Measurements from ENCODE around the gene PTPRT. TPM values are rescaled to one million over a fixed set of nuclear protein-coding genes. Genes with fewer than 3 reads are reported as not detected.

PTPRT gene
- not detected in 2 replicates for total RNA-seq

GRCh38 chr20:43189554-43190331 lies at the start of gene PTPRT:
PTPRT (minus strand) TSS chr20:43189906; CDS start chr20:43189733, 173 bp downstream.
- DNase-seq, result no peak

GRCh38 chr20:43238833-43239232 lies 49.1 kb upstream of the PTPRT start:
- DNase-seq, result no peak

DNA sequence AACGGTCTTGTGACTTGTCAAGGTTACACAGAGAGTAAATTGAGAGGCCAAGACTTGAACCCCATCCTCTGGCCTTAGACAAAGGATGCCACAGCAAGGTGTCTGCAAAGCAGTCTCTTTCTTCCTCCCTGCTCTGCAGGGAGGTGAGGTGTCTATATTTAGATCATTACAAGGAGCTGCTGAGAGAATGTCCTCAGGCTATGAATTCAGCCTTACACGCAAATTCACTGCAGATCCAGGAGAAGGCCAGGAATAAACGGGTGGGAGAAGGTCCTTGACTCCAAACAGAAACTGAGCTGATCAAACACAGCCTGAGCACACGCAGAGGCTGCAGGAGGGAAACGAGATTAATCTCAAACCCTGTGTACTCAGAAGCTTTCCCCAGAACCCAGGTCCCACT lies 48.6 kb upstream of the PTPRT start:
- no peak for DNase-seq

DNA sequence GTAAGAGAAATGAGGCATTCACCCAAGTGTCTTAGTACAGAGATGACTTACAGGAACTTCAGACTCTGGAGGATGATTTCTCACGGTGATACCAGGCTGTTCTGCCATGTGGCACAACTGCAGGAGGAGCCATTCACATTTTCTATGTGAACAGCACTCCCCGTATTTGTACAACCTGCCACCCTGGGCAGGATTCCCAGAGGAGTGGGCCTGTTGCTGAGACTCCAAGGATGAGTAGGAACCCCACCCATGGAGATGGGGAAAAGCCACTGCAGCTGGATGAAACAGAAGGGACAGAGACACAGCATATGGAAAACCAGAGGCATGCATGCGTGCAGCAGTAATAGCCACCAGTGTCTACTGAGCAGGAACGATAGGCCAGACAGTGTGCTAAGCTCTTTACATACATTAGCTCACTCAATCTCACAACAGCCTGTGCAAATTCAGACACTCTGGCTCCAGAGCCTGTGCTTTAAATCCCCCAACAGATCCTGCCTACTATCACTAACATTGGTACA lies 48.0 kb upstream of the PTPRT start:
- no peak for DNase-seq

DNA sequence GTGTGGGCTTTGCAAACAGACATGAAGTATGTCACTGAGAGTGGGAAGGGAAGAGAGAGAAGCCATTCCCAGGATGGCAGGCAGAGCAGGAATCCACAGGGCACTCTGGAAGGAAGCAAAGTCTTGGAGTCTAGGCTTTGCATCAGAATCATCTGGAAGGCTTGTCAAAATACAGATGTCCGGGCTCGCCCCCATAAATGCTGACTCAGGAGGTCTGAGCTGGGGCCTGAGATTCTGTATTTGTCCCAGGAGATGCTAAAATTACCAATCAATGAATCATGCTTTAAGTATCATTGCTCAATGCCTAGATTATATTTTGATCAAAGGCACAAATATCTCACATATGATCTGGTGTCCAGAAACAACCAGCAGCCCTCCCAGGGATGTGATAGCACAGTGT lies 46.3 kb upstream of the PTPRT start:
- DNase-seq, result no peak

DNA sequence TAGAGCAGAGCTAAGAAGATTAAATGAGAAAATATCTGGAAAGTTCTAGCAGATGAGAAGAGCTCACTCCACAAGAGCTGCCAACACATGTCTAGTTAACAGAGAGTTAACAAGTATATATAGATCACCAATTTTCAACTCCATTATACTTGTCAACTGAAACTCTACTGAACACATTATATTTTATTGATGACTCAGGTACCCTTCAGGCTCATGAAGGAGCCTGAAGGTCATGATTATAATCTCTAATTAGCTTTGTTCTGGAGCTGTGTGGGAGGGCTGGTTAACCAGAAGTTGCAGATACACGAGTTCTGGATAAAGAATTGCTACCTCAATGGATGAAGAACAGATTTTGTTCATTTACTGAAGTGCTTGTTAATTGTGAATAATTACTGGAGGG lies 42.1 kb upstream of the PTPRT start:
- no peak for DNase-seq

GRCh38 chr20:43229696-43230095 lies 40.0 kb upstream of the PTPRT start:
- no peak for DNase-seq

DNA sequence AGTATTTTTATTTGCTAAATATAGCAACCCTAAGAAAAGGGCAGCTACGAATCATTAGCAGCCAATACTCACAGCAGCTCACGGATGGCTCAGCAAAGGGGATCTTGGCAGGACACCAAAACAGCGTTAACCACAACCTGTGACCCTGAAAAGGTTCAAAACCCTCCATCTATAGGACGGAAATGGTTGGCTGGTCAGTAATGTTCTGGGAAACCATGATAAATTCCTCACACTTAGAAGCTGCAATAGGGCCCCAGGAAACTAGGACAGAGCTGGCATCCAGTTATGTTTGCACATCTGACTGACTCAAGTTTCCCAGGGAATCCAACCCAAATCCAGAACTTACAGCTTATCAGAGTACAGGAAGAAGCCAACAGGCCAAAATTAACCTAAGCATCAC lies 30.9 kb upstream of the PTPRT start:
- DNase-seq, result no peak

DNA sequence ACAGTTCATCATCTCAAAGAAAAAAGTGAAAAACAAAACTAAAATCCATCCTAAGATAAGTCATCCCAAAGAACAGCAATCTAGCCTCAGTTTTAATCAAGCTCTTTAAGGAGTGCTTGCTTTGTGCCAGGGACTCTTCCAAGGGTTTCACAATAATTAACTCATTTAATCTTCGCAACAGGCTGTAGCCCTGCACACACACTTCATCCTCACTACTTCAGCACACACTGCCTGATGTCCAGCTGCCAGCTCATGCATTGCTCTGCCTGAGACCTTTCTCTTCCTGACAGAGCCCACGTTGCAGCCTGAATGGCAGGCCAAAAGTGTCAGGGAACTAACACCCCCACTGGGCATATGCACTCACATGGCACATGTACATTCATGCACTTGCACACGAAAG lies 21.2 kb upstream of the PTPRT start:
- DNase-seq, result no peak

DNA sequence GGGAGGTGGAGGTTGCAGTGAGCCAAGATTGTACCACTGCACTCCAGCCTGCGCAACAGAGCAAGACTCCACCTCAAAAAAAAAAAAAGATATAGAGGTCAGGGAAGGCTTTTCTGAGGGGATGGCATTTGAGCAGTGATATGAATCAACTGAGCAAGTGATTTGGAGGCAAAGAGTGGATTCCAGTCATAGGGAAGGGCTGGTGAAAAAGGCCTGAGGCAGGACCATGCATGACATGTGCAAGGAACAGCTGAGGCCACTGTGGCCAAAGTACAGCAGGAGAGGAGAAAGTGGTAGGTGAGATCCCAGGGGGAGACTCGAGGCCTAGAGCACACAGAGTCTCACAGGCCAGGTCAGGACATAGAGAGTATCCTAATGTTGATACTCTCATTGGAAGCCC lies 20.1 kb upstream of the PTPRT start:
- no peak for DNase-seq

DNA sequence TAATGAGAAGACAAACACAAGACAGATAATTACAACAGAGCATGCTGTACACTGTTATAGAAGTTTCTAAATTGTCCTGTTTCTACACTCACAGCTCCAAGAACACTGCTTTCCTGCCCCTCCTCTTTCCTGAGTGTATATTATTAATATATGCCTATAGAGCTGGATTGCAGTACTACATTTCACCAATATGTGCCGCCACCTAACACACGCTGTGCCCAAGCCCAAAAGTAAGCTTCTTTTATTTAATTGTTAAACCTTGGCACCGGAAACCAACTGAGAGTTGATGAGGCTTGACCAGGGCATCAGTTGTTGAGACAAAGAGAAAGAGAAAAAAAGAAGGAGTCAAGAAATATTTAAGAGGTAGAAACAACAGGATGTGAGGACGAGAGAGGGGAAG lies 16.0 kb upstream of the PTPRT start:
- no peak for DNase-seq

- no peak for DNase-seq
These were observed 12.4 kb upstream of the PTPRT start for GRCh38 chr20:43202100-43202499.

DNA sequence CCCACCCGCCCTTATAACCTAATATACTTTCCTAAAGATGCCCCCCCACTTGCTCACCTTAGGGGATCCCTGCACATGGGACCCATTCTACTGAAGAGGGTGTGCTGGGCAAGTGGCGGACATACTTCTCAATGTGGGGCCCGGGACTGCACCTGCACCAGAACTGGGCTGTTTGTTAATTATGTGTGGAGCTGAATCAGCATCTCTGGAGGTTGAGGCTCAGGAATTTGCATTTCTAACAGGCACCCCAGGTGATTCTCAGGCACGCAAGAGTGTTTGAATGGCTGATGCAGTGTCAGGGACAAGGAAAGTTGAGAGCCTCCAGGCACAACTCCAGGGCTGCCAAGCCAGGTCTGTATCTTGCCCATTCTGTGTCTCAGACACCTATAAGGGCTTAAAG lies 8.9 kb upstream of the PTPRT start:
- no peak for DNase-seq

DNA sequence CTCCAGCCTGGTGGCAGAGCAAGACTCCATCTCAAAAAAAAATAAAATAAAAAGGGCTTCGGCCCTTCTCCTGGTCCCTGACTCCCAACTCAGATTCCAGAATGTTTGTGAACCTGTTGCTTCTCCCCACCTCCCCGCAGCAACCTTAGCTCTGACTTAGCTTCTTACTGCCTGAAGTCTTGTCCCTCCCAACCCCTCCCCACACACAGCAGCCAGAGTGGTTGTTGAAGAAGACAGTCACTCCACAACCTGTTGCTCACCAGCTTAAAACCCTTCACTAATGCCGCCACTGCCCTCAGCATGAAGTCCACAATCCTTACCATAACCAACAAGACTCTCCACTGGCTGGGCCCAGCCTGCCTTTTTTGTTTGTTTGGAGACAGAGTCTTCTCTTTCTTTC lies 6.5 kb upstream of the PTPRT start:
- DNase-seq, result no peak

- no peak for DNase-seq
These were observed 4.4 kb upstream of the PTPRT start for GRCh38 chr20:43194137-43194536.

DNA sequence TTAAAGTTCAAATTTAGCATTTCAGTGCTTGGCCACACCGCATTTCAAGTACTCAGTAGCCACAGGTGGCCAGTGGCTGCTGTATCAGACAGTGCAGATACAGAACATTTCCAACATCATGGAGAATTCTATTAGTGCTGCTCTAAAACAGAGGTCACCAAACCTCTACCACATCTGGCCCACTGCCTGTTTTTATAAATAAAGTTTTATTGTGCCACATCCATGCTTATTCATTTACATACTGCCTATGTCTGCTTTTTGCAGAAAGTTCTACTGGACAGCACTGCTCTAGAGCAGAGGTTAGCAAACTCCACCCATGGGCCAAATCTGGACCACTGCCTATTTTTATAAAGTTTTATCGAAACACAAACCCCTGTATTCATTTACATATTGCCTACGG lies 3.7 kb upstream of the PTPRT start:
- no peak for DNase-seq

- DNase-seq, result peak; percentile 26
These were observed 2.5 kb upstream of the PTPRT start for GRCh38 chr20:43191946-43192863.

- DNase-seq, result no peak
These were observed 1.4 kb upstream of the PTPRT start for GRCh38 chr20:43191143-43191542.

- no peak for DNase-seq
These were observed 737 bp upstream of the PTPRT start for GRCh38 chr20:43190332-43190953.

DNA sequence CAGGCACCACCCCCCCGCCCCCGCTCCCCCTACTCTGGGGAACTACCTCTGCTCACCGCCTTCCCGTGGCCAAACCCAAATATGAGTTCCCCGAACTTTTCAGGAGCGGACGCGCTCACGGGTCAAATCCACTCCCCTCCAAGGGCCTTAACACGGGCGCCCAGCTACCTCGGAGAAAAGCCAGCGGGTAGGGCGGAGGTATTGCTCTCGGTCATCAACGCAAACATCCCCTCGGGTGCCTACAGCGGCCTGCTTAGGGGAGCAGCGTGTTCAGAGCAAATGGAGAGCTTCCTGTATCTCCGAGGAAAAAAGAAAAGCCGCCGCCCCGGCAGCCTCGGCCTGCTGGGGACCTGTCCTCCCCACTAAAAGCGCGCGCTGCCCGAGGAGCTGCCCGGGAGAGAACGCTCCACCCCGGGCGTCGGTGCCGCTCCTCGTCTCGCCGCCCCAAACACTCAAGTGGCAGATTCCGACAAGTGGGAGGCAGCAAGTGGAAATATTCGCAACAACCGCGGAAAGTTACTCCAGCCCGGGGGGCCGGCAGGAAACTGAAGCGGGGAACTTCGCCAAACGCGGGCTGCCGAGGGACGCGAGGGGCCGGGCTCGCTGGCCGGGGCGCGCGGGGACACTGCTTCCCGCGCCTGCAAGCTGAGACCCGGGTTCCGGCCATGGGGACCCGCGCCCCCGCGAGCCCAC lies 699 bp downstream of the PTPRT start:
- no peak for DNase-seq

DNA sequence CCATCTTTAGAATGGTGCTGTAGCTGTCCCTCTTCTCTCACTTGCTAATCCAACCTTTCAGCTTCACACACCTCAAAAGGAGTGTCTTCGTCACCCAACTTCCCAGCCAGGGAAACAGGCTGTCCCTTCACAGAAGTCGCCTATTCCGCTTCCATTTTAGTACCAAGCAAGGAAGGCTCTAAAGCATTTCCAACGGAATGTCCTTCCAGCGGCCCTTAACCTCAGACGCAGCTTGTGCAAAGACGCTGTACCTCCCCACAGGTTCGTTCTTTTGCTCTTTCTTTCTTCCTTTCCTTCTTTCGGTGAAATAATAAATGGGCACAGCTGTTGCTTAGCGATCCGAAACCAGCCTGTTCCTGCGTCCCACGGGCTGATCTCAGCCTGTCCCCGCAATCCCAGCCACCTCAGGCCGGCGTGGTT lies 1.5 kb downstream of the PTPRT start:
- no peak for DNase-seq

GRCh38 chr20:43187476-43188233 lies 2.1 kb downstream of the PTPRT start:
- peak; percentile 76 for DNase-seq

Measured in dermis blood vessel endothelial cell (primary cell).